HG03469 (cell line): ENCODE results near the gene GPSM1.

ENCODE experiments used
- ATAC-seq: cut with Tn5 transposase; IDR thresholded peaks from one replicate; pipeline ENCODE4 v1.9.1; 2021; ENCODE audit warnings: mild to moderate bottlenecking, moderate library complexity, moderate number of reproducible peaks; ENCODE audit not compliant: unreplicated experiment

GPSM1 gene

GRCh38 chr9:136303825-136304416 is 23.4 kb upstream of the GPSM1 start, which contains the start of gene CCDC187:
Gene CCDC187 (minus strand): TSS chr9:136304094. CDS start chr9:136303830, 264 bp downstream.
- ATAC-seq: no peak

- no peak for ATAC-seq
Measured at GRCh38 chr9:136304456-136304855, 22.9 kb upstream of the GPSM1 start.

- no peak for ATAC-seq
Measured at GRCh38 chr9:136304981-136305380, 22.4 kb upstream of the GPSM1 start.

- no peak for ATAC-seq
Measured at GRCh38 chr9:136305804-136306203, 21.5 kb upstream of the GPSM1 start.

GRCh38 chr9:136306211-136307208 is 20.8 kb upstream of the GPSM1 start:
- ATAC-seq: no peak

GRCh38 chr9:136307215-136307750 is 20.1 kb upstream of the GPSM1 start:
- no peak for ATAC-seq

- no peak for ATAC-seq
Measured at GRCh38 chr9:136308006-136308701, 19.2 kb upstream of the GPSM1 start.

- no peak for ATAC-seq
Measured at GRCh38 chr9:136308702-136309053, 18.7 kb upstream of the GPSM1 start.

GRCh38 chr9:136309101-136309801 is 18.1 kb upstream of the GPSM1 start:
- ATAC-seq: no peak

GRCh38 chr9:136309806-136310220 is 17.5 kb upstream of the GPSM1 start:
- ATAC-seq: no peak

- ATAC-seq: no peak
Measured at GRCh38 chr9:136310273-136311030, 16.9 kb upstream of the GPSM1 start.

- ATAC-seq: no peak
Measured at GRCh38 chr9:136311051-136312008, 16.0 kb upstream of the GPSM1 start.

- no peak for ATAC-seq
Measured at GRCh38 chr9:136312009-136312375, 15.3 kb upstream of the GPSM1 start.

GRCh38 chr9:136312436-136312835 is 14.9 kb upstream of the GPSM1 start:
- ATAC-seq: no peak

- no peak for ATAC-seq
Measured at GRCh38 chr9:136313111-136314055, 14.0 kb upstream of the GPSM1 start.

GRCh38 chr9:136314056-136314416 is 13.3 kb upstream of the GPSM1 start:
- no peak for ATAC-seq

- no peak for ATAC-seq
Measured at GRCh38 chr9:136314944-136315343, 12.4 kb upstream of the GPSM1 start.

GRCh38 chr9:136316271-136316751 is 11.0 kb upstream of the GPSM1 start:
- ATAC-seq: no peak
